HG03025 (cell line): ENCODE measurements around the gene LAMC3.

Experiments
- ATAC-seq: cut with Tn5 transposase; IDR thresholded peaks from one replicate; pipeline ENCODE4 v1.9.1; 2021; ENCODE audit warnings: mild to moderate bottlenecking, moderate library complexity; ENCODE audit not compliant: unreplicated experiment, low FRiP score

LAMC3 gene

GRCh38 chr9:131008909-131009618 is at the start of gene LAMC3:
TSS of gene LAMC3 (plus strand) at chr9:131009174. CDS start at chr9:131009215, 41 bp downstream.
- ATAC-seq: no peak

GRCh38 chr9:130959809-130960334 is 49.1 kb upstream of the LAMC3 start:
- ATAC-seq: no peak

- ATAC-seq: no peak
Measured at GRCh38 chr9:130960522-130961378, 48.2 kb upstream of the LAMC3 start.

GRCh38 chr9:130961511-130962300 is 47.3 kb upstream of the LAMC3 start:
- no peak for ATAC-seq

GRCh38 chr9:130962418-130963316 is 46.3 kb upstream of the LAMC3 start:
- no peak for ATAC-seq

GRCh38 chr9:130963337-130963908 is 45.6 kb upstream of the LAMC3 start:
- no peak for ATAC-seq

- ATAC-seq: no peak
Measured at GRCh38 chr9:130963916-130964315, 45.1 kb upstream of the LAMC3 start.

- ATAC-seq: no peak
Measured at GRCh38 chr9:130965680-130966079, 43.3 kb upstream of the LAMC3 start.

- no peak for ATAC-seq
Measured at GRCh38 chr9:130970052-130970451, 38.9 kb upstream of the LAMC3 start.

- no peak for ATAC-seq
Measured at GRCh38 chr9:130970855-130971254, 38.1 kb upstream of the LAMC3 start.

GRCh38 chr9:130971294-130971849 is 37.6 kb upstream of the LAMC3 start:
- no peak for ATAC-seq

- ATAC-seq: no peak
Measured at GRCh38 chr9:130972277-130972956, 36.6 kb upstream of the LAMC3 start.

- no peak for ATAC-seq
Measured at GRCh38 chr9:130972957-130973685, 35.9 kb upstream of the LAMC3 start.

GRCh38 chr9:130973686-130974281 is 35.2 kb upstream of the LAMC3 start:
- ATAC-seq: no peak

GRCh38 chr9:130974697-130975096 is 34.3 kb upstream of the LAMC3 start:
- no peak for ATAC-seq

- ATAC-seq: no peak
Measured at GRCh38 chr9:130975156-130975555, 33.8 kb upstream of the LAMC3 start.
